Activated CD8-positive, alpha-beta T cell treated with anti-CD3 and anti-CD28 coated beads, Interleukin-2, amount 10 ng/mL, durations not matched to agents 7 days and 5 days (primary cell): ENCODE data around the gene GINS2. TPM values are rescaled to one million over a fixed set of nuclear protein-coding genes. Genes with fewer than 3 reads are reported as not detected.

Experiments
- ATAC-seq: fragments of 150-1000 bp; cut with Tn5 transposase; one replicate; pipeline ENCODE4 v1.10.0; 2021; ENCODE audit warnings: moderate library complexity
- CTCF ChIA-PET: fragments of 350-600 bp; sonication (Branson Sonifier 250); formaldehyde crosslinking; loops from one replicate; lab custom pipeline; 2021; ENCODE audit warnings: antibody characterized with exemption; lab: Charles Lee
- POLR2A ChIA-PET: fragments of 350-600 bp; sonication (Branson Sonifier 250); formaldehyde crosslinking; loops from one replicate; lab custom pipeline; 2021; ENCODE audit warnings: antibody characterized with exemption; lab: Charles Lee
- DNase-seq: peaks from one replicate; pipeline ENCODE4 v3.0.0-alpha.2; 2020
- H3K27ac Mint-ChIP-seq: one replicate; pipeline ENCODE4 v1.8.0; 2021; ENCODE audit warnings: mild to moderate bottlenecking, mixed read lengths
- H3K27me3 Mint-ChIP-seq: one replicate; pipeline ENCODE4 v1.8.0; 2021; ENCODE audit warnings: low read depth, mixed read lengths
- H3K36me3 Mint-ChIP-seq: one replicate; pipeline ENCODE4 v1.8.0; 2021; ENCODE audit warnings: low read depth, mixed read lengths
- H3K4me1 Mint-ChIP-seq: one replicate; pipeline ENCODE4 v1.8.0; 2021; ENCODE audit warnings: low read depth, mixed read lengths
- H3K4me3 Mint-ChIP-seq: one replicate; pipeline ENCODE4 v1.8.0; 2021; ENCODE audit warnings: mild to moderate bottlenecking, mixed read lengths
- H3K9me3 Mint-ChIP-seq: one replicate; pipeline ENCODE4 v1.8.0; 2022; ENCODE audit warnings: mixed read lengths; ENCODE audit not compliant: insufficient read depth
- total RNA-seq, 2 experiments: library from RNA; stranded (reverse); gene quantifications; one replicate each; pipeline ENCODE4 v1.2.3, GENCODE V29; 2021

GINS2 gene
- total RNA-seq, 2 experiments from 2014 or later: 51.3 to 53.5 TPM

GRCh38 chr16:85640585-85640984 is 48.2 kb downstream of the GINS2 start:
- ATAC-seq: no peak
- no peaks in the 10 kb centered on the region for H3K27me3 Mint-ChIP-seq
- POLR2A ChIA-PET: no interaction called here
- peaks cover 16% of the 10 kb centered on the region for H3K4me1 Mint-ChIP-seq
- H3K4me3 Mint-ChIP-seq: no peak overlapping the region
- no peaks in the 10 kb centered on the region for H3K9me3 Mint-ChIP-seq
- no peaks in the 10 kb centered on the region for H3K36me3 Mint-ChIP-seq
- CTCF ChIA-PET: no interaction called here
- no peak overlapping the region for H3K27ac Mint-ChIP-seq
- no peak for DNase-seq

- ChIA-PET CTCF (no interaction called here), POLR2A (no interaction called here)
- Mint-ChIP-seq H3K36me3 (no peaks in the 10 kb centered on the region), H3K27me3 (no peaks in the 10 kb centered on the region), H3K4me3 (no peak overlapping the region), H3K9me3 (no peaks in the 10 kb centered on the region), H3K4me1 (peaks cover 14% of the 10 kb centered on the region), H3K27ac (no peak overlapping the region)
- ATAC-seq (no peak), DNase-seq (no peak)
Observed at GRCh38 chr16:85640254-85640558, 48.5 kb downstream of the GINS2 start.

- POLR2A ChIA-PET: no interaction called here
- Mint-ChIP-seq H3K36me3 (no peaks in the 10 kb centered on the region), H3K9me3 (no peaks in the 10 kb centered on the region), H3K27ac (no peak overlapping the region), H3K4me1 (peaks cover 9% of the 10 kb centered on the region), H3K4me3 (no peak overlapping the region), H3K27me3 (no peaks in the 10 kb centered on the region)
- no peak for ATAC-seq
- CTCF ChIA-PET: no interaction called here
- DNase-seq: no peak
Observed at GRCh38 chr16:85639529-85640253, 49.1 kb downstream of the GINS2 start.

GRCh38 chr16:85638695-85639409 is 49.9 kb downstream of the GINS2 start:
- Mint-ChIP-seq H3K27ac (no peak overlapping the region), H3K9me3 (no peaks in the 10 kb centered on the region), H3K27me3 (no peaks in the 10 kb centered on the region), H3K36me3 (no peaks in the 10 kb centered on the region), H3K4me3 (no peak overlapping the region), H3K4me1 (peaks cover 3% of the 10 kb centered on the region)
- ATAC-seq (no peak), DNase-seq (no peak)
- ChIA-PET CTCF (interaction anchor here (3.2 kb wide), 1 partner anchor 23 kb away, joined by 9 read pairs; no protein-coding TSS in a partner anchor), POLR2A (interaction anchor here (0.6 kb wide), 1 partner anchor 11 kb away, joined by 3 read pairs; no protein-coding TSS in a partner anchor)

GRCh38 chr16:85637808-85638647 is 50.7 kb downstream of the GINS2 start:
- H3K27me3 Mint-ChIP-seq: no peaks in the 10 kb centered on the region
- POLR2A ChIA-PET: no interaction called here
- no peak overlapping the region for H3K4me3 Mint-ChIP-seq
- CTCF ChIA-PET: interaction anchor here (3.2 kb wide), 1 partner anchor 22 kb away, joined by 9 read pairs; no protein-coding TSS in a partner anchor
- no peaks in the 10 kb centered on the region for H3K36me3 Mint-ChIP-seq
- DNase-seq (no peak), ATAC-seq (no peak)
- no peaks in the 10 kb centered on the region for H3K9me3 Mint-ChIP-seq
- peaks cover 3% of the 10 kb centered on the region for H3K4me1 Mint-ChIP-seq
- H3K27ac Mint-ChIP-seq: no peak overlapping the region

DNA sequence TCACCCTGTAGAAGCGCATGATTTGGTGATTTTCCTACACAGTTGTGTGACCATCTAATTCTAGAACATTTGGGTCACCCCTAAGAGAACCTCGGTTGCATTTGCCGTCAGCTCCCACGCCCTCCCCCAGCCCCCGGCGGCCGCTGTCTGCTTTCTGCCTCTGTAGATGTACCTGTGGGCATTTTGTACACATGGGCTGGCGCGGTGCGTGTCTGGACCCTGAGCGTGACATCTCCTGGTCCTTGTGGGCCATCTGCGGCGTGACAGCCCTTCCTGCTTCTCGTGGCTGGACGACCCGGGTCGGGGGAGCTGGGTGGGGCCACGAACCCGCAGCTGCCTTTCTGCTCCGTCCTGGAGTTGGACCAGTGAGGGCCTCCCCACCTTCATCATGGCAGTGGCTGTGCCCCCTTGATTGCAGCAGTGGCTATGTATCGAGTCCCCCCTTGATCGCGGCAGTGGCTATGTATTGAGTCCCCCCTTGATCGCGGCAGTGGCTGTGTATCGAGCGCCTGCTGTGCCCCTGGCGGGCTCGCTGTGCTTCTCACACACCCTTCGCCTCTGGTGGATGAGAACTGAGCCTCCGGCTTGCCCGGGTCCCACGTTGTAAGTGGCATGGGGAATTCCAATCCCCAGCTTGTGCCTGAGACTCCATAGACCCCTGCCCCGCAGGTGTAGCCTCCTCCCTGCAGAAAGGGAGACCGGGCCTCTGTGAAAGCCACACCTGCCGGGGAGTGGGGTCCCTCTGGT is 51.5 kb downstream of the GINS2 start:
- no peak overlapping the region for H3K4me3 Mint-ChIP-seq
- no peaks in the 10 kb centered on the region for H3K36me3 Mint-ChIP-seq
- H3K4me1 Mint-ChIP-seq: peaks cover 3% of the 10 kb centered on the region
- ATAC-seq: no peak
- no peak for DNase-seq
- no peaks in the 10 kb centered on the region for H3K27me3 Mint-ChIP-seq
- ChIA-PET POLR2A (no interaction called here), CTCF (interaction anchor here (3.2 kb wide), 1 partner anchor 21 kb away, joined by 9 read pairs; no protein-coding TSS in a partner anchor)
- H3K27ac Mint-ChIP-seq: no peak overlapping the region
- H3K9me3 Mint-ChIP-seq: no peaks in the 10 kb centered on the region

GRCh38 chr16:85636234-85636812 is 52.4 kb downstream of the GINS2 start:
- Mint-ChIP-seq H3K4me1 (peaks cover 3% of the 10 kb centered on the region), H3K4me3 (no peak overlapping the region), H3K27ac (no peak overlapping the region), H3K36me3 (no peaks in the 10 kb centered on the region), H3K9me3 (no peaks in the 10 kb centered on the region), H3K27me3 (no peaks in the 10 kb centered on the region)
- no peak for DNase-seq
- ChIA-PET CTCF (interaction anchor here (3.2 kb wide), 1 partner anchor 20 kb away, joined by 9 read pairs; no protein-coding TSS in a partner anchor), POLR2A (no interaction called here)
- no peak for ATAC-seq

- H3K27me3 Mint-ChIP-seq: no peaks in the 10 kb centered on the region
- POLR2A ChIA-PET: interaction anchor here (0.6 kb wide), 1 partner anchor 14 kb away, joined by 3 read pairs; no protein-coding TSS in a partner anchor
- no peak overlapping the region for H3K27ac Mint-ChIP-seq
- H3K4me3 Mint-ChIP-seq: no peak overlapping the region
- CTCF ChIA-PET: interaction anchor here (3.2 kb wide), 1 partner anchor 20 kb away, joined by 9 read pairs; no protein-coding TSS in a partner anchor
- DNase-seq (no peak), ATAC-seq (no peak)
- H3K36me3 Mint-ChIP-seq: peaks cover under 1% of the 10 kb centered on the region
- peaks cover 3% of the 10 kb centered on the region for H3K4me1 Mint-ChIP-seq
- no peaks in the 10 kb centered on the region for H3K9me3 Mint-ChIP-seq
Observed at GRCh38 chr16:85635545-85636140, 53.1 kb downstream of the GINS2 start.

GRCh38 chr16:85634747-85635544 is 53.8 kb downstream of the GINS2 start:
- H3K27ac Mint-ChIP-seq: no peak overlapping the region

GRCh38 chr16:85633888-85634287 is 54.9 kb downstream of the GINS2 start:
- Mint-ChIP-seq H3K4me1 (peaks cover 6% of the 10 kb centered on the region), H3K4me3 (no peak overlapping the region), H3K27ac (no peak overlapping the region), H3K27me3 (no peaks in the 10 kb centered on the region), H3K9me3 (peaks cover 11% of the 10 kb centered on the region), H3K36me3 (peaks cover 15% of the 10 kb centered on the region)
- ATAC-seq (no peak), DNase-seq (no peak)
- POLR2A ChIA-PET: no interaction called here
- CTCF ChIA-PET: no interaction called here

More at GRCh38 chr16:85634747-85635544, 53.8 kb downstream of the GINS2 start:
- POLR2A ChIA-PET: interaction anchor here (0.6 kb wide), 2 partner anchors 14 to 15 kb away, joined by 3 read pairs; no protein-coding TSS in a partner anchor
- CTCF ChIA-PET: interaction anchor here (1.0 kb wide), 1 partner anchor 19 kb away, joined by 3 read pairs; no protein-coding TSS in a partner anchor
- Mint-ChIP-seq H3K36me3 (peaks cover 5% of the 10 kb centered on the region), H3K27me3 (no peaks in the 10 kb centered on the region), H3K9me3 (peaks cover 1% of the 10 kb centered on the region), H3K4me3 (no peak overlapping the region), H3K4me1 (peaks cover 3% of the 10 kb centered on the region)
- ATAC-seq (no peak), DNase-seq (no peak)
